HL-60 (cell line): ENCODE data around the gene PSTPIP1.

ENCODE experiments used
- CTCF ChIP-seq: IDR thresholded peaks from one replicate; pipeline ENCODE4 v1.5.1; 2011; ENCODE audit warnings: low read length, control low read depth, inconsistent platforms; ENCODE audit not compliant: insufficient read depth
- REST ChIP-seq: IDR thresholded peaks from 2 replicates; pipeline ENCODE4 v1.6.1; 2012; ENCODE audit warnings: low read depth; ENCODE audit not compliant: insufficient replicate concordance
- SPI1 ChIP-seq: IDR thresholded peaks from 2 replicates; pipeline ENCODE4 v1.6.1; 2012; ENCODE audit warnings: low read depth, mild to moderate bottlenecking, borderline replicate concordance

DNA sequence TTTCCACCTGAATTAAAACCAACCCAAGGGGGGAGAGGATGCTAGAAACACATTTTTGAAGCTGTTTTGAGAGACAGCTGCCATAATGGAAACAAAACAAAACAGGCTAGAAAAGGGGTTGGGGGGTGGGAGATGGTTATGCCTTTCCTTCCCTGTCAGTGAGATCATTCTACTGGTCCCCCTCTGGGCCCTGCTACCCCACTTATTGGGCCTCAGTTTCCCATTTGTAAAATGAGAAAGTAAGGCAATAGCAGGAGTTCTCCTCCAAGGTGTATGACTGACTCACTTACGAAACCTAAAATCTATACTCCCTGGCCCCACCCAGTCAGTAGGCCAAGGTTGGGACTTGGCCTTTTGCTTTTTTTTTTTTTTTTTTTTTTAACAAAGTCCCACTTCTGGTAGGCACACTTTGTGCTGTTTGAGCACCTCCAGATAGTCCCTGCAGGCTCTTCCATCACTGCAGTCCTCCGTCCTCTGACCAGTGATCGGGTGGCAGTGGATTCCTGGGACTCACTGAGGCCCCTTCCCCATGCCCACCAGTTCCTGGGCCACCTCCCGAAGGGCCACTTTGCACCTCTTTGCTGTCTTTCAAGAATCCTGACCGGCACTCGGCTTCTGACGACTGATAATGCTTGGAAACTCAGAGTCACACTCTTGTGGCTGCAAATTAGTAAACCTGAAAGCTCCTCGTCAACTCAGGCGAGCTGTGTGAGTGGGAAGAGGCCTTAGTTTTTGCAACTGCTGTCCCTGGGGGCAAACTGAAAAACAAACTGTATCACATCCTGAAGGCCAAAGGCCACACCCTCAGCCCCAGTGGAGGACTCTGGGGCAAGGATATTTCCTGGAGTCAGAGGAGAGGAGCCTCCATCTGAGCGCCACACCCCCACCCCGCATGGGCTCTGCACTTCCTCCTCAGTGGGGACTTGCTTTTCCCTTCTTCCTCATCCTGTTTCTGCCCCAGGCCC lies 6.7 kb upstream of the PSTPIP1 start:
- TF ChIP-seq CTCF (no peak), SPI1 (peak; percentile 92), REST (no peak)
